ENCODE data around the gene PHOSPHO1.
A peak's percentile ranks its signal among the peaks of the same experiment; 100 is the strongest.
"Not testable (repeated sequence)": the region's sequence is repeated elsewhere in the genome, so short reads cannot be mapped to it uniquely, and the experiment has no call there.

PHOSPHO1 gene

GRCh38 chr17:49267912-49268311 lies 37.3 kb upstream of the PHOSPHO1 start:
- DNase-seq (ENCODE audit: low read depth), result no peak
- no peak for TF ChIP-seq CTCF (IDR thresholded peaks at IDR 0.05; ENCODE audit: control insufficient read depth, insufficient read depth, low read depth, low read length, missing control alignments)
- H3K4me3 ChIP-seq (ENCODE audit: control insufficient read depth, low read depth, low read length), result no peak overlapping the region

- DNase-seq (ENCODE audit: low read depth), result no peak
- no peak for TF ChIP-seq CTCF (IDR thresholded peaks at IDR 0.05; ENCODE audit: control insufficient read depth, insufficient read depth, low read depth, low read length, missing control alignments)
- H3K4me3 ChIP-seq (ENCODE audit: control insufficient read depth, low read depth, low read length), result no peak overlapping the region
Measured at GRCh38 chr17:49266233-49266632, 35.6 kb upstream of the PHOSPHO1 start.

- not testable (repeated sequence) for DNase-seq (ENCODE audit: low read depth); H3K4me3 ChIP-seq (ENCODE audit: control insufficient read depth, low read depth, low read length)
Measured at GRCh38 chr17:49261540-49261939, 31.0 kb upstream of the PHOSPHO1 start.

- peak overlapping the region; percentile 52 for H3K4me3 ChIP-seq (ENCODE audit: control insufficient read depth, low read depth, low read length)
- TF ChIP-seq CTCF (IDR thresholded peaks at IDR 0.05; ENCODE audit: control insufficient read depth, insufficient read depth, low read depth, low read length, missing control alignments), result no peak
- no peak for DNase-seq (ENCODE audit: low read depth)
Measured at GRCh38 chr17:49260817-49261291, 30.3 kb upstream of the PHOSPHO1 start.

- H3K4me3 ChIP-seq (ENCODE audit: control insufficient read depth, low read depth, low read length), result peak overlapping the region; percentile 52
- peak; percentile 61 for DNase-seq (ENCODE audit: low read depth)
- TF ChIP-seq CTCF (IDR thresholded peaks at IDR 0.05; ENCODE audit: control insufficient read depth, insufficient read depth, low read depth, low read length, missing control alignments), result no peak
Measured at GRCh38 chr17:49260011-49260816, 29.6 kb upstream of the PHOSPHO1 start.

- H3K4me3 ChIP-seq (ENCODE audit: control insufficient read depth, low read depth, low read length), result peak overlapping the region; percentile 52
- DNase-seq (ENCODE audit: low read depth), result no peak
- TF ChIP-seq CTCF (IDR thresholded peaks at IDR 0.05; ENCODE audit: control insufficient read depth, insufficient read depth, low read depth, low read length, missing control alignments), result no peak
Measured at GRCh38 chr17:49259663-49260010, 29.1 kb upstream of the PHOSPHO1 start.

- no peak for TF ChIP-seq CTCF (IDR thresholded peaks at IDR 0.05; ENCODE audit: control insufficient read depth, insufficient read depth, low read depth, low read length, missing control alignments)
- H3K4me3 ChIP-seq (ENCODE audit: control insufficient read depth, low read depth, low read length), result no peak overlapping the region
- DNase-seq (ENCODE audit: low read depth), result no peak
Measured at GRCh38 chr17:49258394-49258793, 27.8 kb upstream of the PHOSPHO1 start.

Measured in AG09309 (cell line).